Upper lobe of left lung (tissue), 6 donors: ENCODE data around the gene INPP4B. TPM values are rescaled to one million over a fixed set of nuclear protein-coding genes. Genes with fewer than 3 reads are reported as not detected.

Experiments used
- ATAC-seq, 2 donors: fragments of 200-7000 bp; cut with Tn5 transposase; one replicate each; pipeline ENCODE4 v1.9.1; 2022; ENCODE audit warnings: mild to moderate bottlenecking in 2 of 2, moderate library complexity in 2 of 2; ENCODE audit not compliant: low FRiP score in 2 of 2
- DNase-seq, 2 donors: peaks; one replicate each; pipeline ENCODE4 v3.0.0-alpha.2; 2019 to 2020
- H3K27ac ChIP-seq, 4 donors: fragments of 200-600 bp; sonication (generic); one replicate each; pipeline ENCODE4 v1.5.1; 2016 to 2019
- H3K27me3 ChIP-seq, 4 donors: fragments of 200-600 bp; sonication (generic); one replicate each; pipeline ENCODE4 v1.5.1; 2017 to 2019
- H3K36me3 ChIP-seq, 4 donors: fragments of 200-600 bp; sonication (generic); one replicate each; pipeline ENCODE4 v1.5.1; 2016 to 2019
- H3K4me1 ChIP-seq, 4 donors: fragments of 200-600 bp; sonication (generic); one replicate each; pipeline ENCODE4 v1.5.1; 2018 to 2019
- H3K4me3 ChIP-seq, 4 donors: fragments of 200-600 bp; sonication (generic); one replicate each; pipeline ENCODE4 v1.5.1; 2017 to 2019; ENCODE audit warnings: mild to moderate bottlenecking in 2 of 4, moderate library complexity in 1 of 4
- H3K9me3 ChIP-seq, 4 donors: fragments of 200-600 bp; sonication (generic); one replicate each; pipeline ENCODE4 v1.5.1; 2018 to 2019
- CTCF ChIP-seq, 6 experiments: fragments of 450-650 bp in 4 of 6; fragments of 200-600 bp in 2 of 6; sonication (generic) in 2 of 6; IDR thresholded peaks; one replicate each; pipeline ENCODE4 v1.5.1; 2016 to 2019; ENCODE audit warnings: antibody characterized with exemption in 6 of 6
- EP300 ChIP-seq, 4 donors: sonication (generic); formaldehyde crosslinking; IDR thresholded peaks; one replicate each; pipeline ENCODE4 v1.5.1; 2017; ENCODE audit warnings: antibody characterized with exemption in 4 of 4, control low read depth in 2 of 4
- POLR2A ChIP-seq, 4 donors: fragments of 450-650 bp; IDR thresholded peaks; one replicate each; pipeline ENCODE4 v1.5.1; 2016 to 2017; ENCODE audit warnings: antibody characterized with exemption in 4 of 4, mild to moderate bottlenecking in 2 of 4
- POLR2AphosphoS5 ChIP-seq, 2 donors: sonication (generic); formaldehyde crosslinking; IDR thresholded peaks; one replicate each; pipeline ENCODE4 v1.5.1; 2017; ENCODE audit warnings: antibody characterized with exemption in 2 of 2
- WGBS, 2 donors: methylation state at CpG; one replicate each; pipeline ENCODE4 v1.1.5; 2017 to 2018; 5-methylcytosine and 5-hydroxymethylcytosine counted together
- total RNA-seq, 6 donors: library from RNA; depleted of rRNA in 4 of 6; stranded (reverse); fragments of >200 nt in 4 of 6; gene quantifications; one replicate each; pipeline versions ENCODE4 v1.1.0 to v1.2.1, GENCODE V29; 2016 to 2021
- donor health status: DM: no; HTN: no; CAD: no; lungs with moderate emphysema.
- donor health status: DM: no; HTN: yes; CAD: no; lungs with severe emphysema.

INPP4B gene
- total RNA-seq, 6 donors from 2014 or later = 4.7 to 31.4 (median 10.4) TPM

- H3K4me1 ChIP-seq = no peaks in the 10 kb centered on the region
- no peak overlapping the region for H3K27ac ChIP-seq
- H3K36me3 ChIP-seq = no peaks in the 10 kb centered on the region
- H3K27me3 ChIP-seq = no peaks in the 10 kb centered on the region
- ATAC-seq = no peak
- TF ChIP-seq POLR2AphosphoS5 (IDR thresholded peaks at IDR 0.05) (no peak), EP300 (IDR thresholded peaks at IDR 0.05) (no peak), POLR2A (IDR thresholded peaks at IDR 0.05) (no peak), CTCF (IDR thresholded peaks at IDR 0.05) (no peak)
- H3K4me3 ChIP-seq = no peak overlapping the region
- no peak for DNase-seq
- no peaks in the 10 kb centered on the region for H3K9me3 ChIP-seq
- WGBS, 2 donors = 87 to 94% methylated on average over 4 of the region's 4 CpGs
Measured at GRCh38 chr4:142690406-142691163, 155.5 kb downstream of the INPP4B start.

- ATAC-seq (no peak), DNase-seq (no peak)
- 91% methylated on average over 6 of the region's 6 CpGs for WGBS, 2 donors
- H3K4me1 ChIP-seq = no peaks in the 10 kb centered on the region
- no peaks in the 10 kb centered on the region for H3K27me3 ChIP-seq
- no peaks in the 10 kb centered on the region for H3K9me3 ChIP-seq
- H3K4me3 ChIP-seq = no peak overlapping the region
- no peak overlapping the region for H3K27ac ChIP-seq
- TF ChIP-seq POLR2A (IDR thresholded peaks at IDR 0.05) (no peak), POLR2AphosphoS5 (IDR thresholded peaks at IDR 0.05) (no peak), EP300 (IDR thresholded peaks at IDR 0.05) (no peak), CTCF (IDR thresholded peaks at IDR 0.05) (no peak)
- H3K36me3 ChIP-seq = no peaks in the 10 kb centered on the region
Measured at GRCh38 chr4:142687547-142688275, 158.4 kb downstream of the INPP4B start.

GRCh38 chr4:142686081-142686480 lies 160.0 kb downstream of the INPP4B start:
- Histone ChIP-seq H3K9me3 (no peaks in the 10 kb centered on the region), H3K4me1 (no peaks in the 10 kb centered on the region), H3K36me3 (no peaks in the 10 kb centered on the region), H3K27ac (no peak overlapping the region), H3K4me3 (no peak overlapping the region), H3K27me3 (no peaks in the 10 kb centered on the region)
- 44 to 58% methylated on average over 1 of the region's 1 CpG for WGBS, 2 donors
- no peak for DNase-seq
- no peak for ATAC-seq
- TF ChIP-seq EP300 (IDR thresholded peaks at IDR 0.05) (no peak), POLR2A (IDR thresholded peaks at IDR 0.05) (no peak), POLR2AphosphoS5 (IDR thresholded peaks at IDR 0.05) (no peak), CTCF (IDR thresholded peaks at IDR 0.05) (no peak)

GRCh38 chr4:142683997-142684396 lies 162.1 kb downstream of the INPP4B start:
- Histone ChIP-seq H3K4me1 (no peaks in the 10 kb centered on the region), H3K4me3 (no peak overlapping the region), H3K36me3 (no peaks in the 10 kb centered on the region), H3K9me3 (no peaks in the 10 kb centered on the region), H3K27me3 (no peaks in the 10 kb centered on the region), H3K27ac (no peak overlapping the region)
- ATAC-seq = no peak
- WGBS, 2 donors = 91 to 95% methylated on average over 3 of the region's 3 CpGs
- TF ChIP-seq POLR2AphosphoS5 (IDR thresholded peaks at IDR 0.05) (no peak), EP300 (IDR thresholded peaks at IDR 0.05) (no peak), CTCF (IDR thresholded peaks at IDR 0.05) (no peak)
- no peak for DNase-seq
